Measurements from ENCODE around the gene GPR132.

The GPR132 gene

GRCh38 chr14:105061428-105062047 lies 3.7 kb downstream of the GPR132 start:
- DNase-seq (ENCODE audit: low read depth in 2 of 2): peak in 1 of 2 donors; percentile 59

GRCh38 chr14:105060751-105061427 lies 4.3 kb downstream of the GPR132 start:
- DNase-seq (ENCODE audit: low read depth in 2 of 2): no peak

GRCh38 chr14:105059925-105060565 lies 5.2 kb downstream of the GPR132 start:
- DNase-seq (ENCODE audit: low read depth in 2 of 2): no peak

- DNase-seq (ENCODE audit: low read depth in 2 of 2): peak in 1 of 2 donors; percentile 39
Measured at GRCh38 chr14:105059035-105059924, 6.0 kb downstream of the GPR132 start.

GRCh38 chr14:105058521-105059034 lies 6.7 kb downstream of the GPR132 start:
- no peak for DNase-seq (ENCODE audit: low read depth in 2 of 2)

- DNase-seq (ENCODE audit: low read depth in 2 of 2): no peak
Measured at GRCh38 chr14:105056303-105056831, 8.9 kb downstream of the GPR132 start.

- no peak for DNase-seq (ENCODE audit: low read depth in 2 of 2)
Measured at GRCh38 chr14:105055736-105056302, 9.4 kb downstream of the GPR132 start.

GRCh38 chr14:105055334-105055733 lies 9.9 kb downstream of the GPR132 start:
- DNase-seq (ENCODE audit: low read depth in 2 of 2): no peak

- DNase-seq (ENCODE audit: low read depth in 2 of 2): no peak
Measured at GRCh38 chr14:105053996-105054395, 11.2 kb downstream of the GPR132 start.

- DNase-seq (ENCODE audit: low read depth in 2 of 2): no peak
Measured at GRCh38 chr14:105053421-105053820, 11.8 kb downstream of the GPR132 start.

GRCh38 chr14:105052110-105052458 lies 13.1 kb downstream of the GPR132 start:
- no peak for DNase-seq (ENCODE audit: low read depth in 2 of 2)

- no peak for DNase-seq (ENCODE audit: low read depth in 2 of 2)
Measured at GRCh38 chr14:105051182-105052109, 13.8 kb downstream of the GPR132 start.

- DNase-seq (ENCODE audit: low read depth in 2 of 2): no peak
Measured at GRCh38 chr14:105050551-105050897, 14.7 kb downstream of the GPR132 start.

GRCh38 chr14:105049753-105050550 lies 15.3 kb downstream of the GPR132 start:
- DNase-seq (ENCODE audit: low read depth in 2 of 2): no peak

- DNase-seq (ENCODE audit: low read depth in 2 of 2): no peak
Measured at GRCh38 chr14:105047283-105048016, 17.8 kb downstream of the GPR132 start.

- no peak for DNase-seq (ENCODE audit: low read depth in 2 of 2)
Measured at GRCh38 chr14:105046891-105047282, 18.3 kb downstream of the GPR132 start.

GRCh38 chr14:105045710-105046326 lies 19.4 kb downstream of the GPR132 start:
- DNase-seq (ENCODE audit: low read depth in 2 of 2): peak; percentile 92 to 94

- DNase-seq (ENCODE audit: low read depth in 2 of 2): no peak
Measured at GRCh38 chr14:105043641-105044040, 21.6 kb downstream of the GPR132 start.
